ENCODE results near the gene HSPA12A.

Gene HSPA12A

GRCh38 chr10:116690356-116691322 lies 51.7 kb downstream of the HSPA12A start:
- no peak for DNase-seq

DNA sequence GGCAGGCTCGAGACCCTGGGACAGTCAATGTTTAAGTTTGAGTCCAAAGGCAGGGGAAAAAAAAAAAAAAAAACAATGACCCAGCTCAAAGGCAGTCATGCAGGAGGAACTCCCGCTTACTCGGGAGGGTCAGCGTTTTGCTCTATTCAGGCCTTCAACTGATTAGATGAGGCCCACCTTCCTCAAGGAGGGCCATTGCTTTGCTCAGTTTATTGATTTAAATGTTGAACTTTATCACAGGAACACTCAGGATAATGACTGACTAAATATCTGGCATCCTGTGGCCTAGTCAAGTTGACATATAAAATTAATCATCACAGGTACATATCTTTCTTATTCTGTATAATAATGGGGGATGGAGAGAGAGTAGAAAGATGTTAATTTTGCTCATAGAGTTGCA lies 52.6 kb downstream of the HSPA12A start:
- DNase-seq, result no peak

DNA sequence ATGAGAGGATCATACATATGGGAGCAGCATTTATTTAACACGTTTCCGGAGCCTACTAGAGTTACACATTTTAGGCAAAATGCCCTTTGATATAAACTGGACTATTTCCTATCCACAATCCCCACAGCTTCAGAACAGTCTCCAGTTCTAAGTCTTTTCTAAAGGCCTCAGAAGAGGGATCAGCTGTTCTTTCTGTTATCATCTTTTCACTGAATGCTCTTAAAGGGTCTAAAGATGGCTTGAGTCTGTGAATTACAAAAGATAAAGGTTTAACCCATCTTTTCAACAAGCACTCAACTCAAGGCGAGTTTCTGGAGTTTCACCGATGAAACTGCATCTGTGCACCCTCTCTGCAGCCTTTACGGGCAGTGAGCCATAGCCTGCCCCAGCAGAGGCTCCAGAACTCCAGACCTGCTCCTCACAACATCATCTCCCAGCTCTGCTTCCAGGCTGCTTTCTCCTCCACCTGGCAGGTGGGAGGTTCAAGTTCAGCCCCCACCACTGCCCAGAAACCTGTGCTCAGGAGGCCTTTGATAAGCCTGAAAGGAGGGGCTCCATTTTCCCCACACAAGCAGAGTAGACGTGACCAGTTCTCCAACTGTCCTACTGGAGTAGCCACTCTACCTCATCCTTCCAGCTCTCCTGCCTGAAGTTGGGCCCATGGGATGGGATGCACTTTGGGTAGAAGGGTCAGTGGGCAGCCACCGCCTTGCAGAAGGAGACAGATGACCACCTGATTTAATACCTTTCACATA lies 53.4 kb downstream of the HSPA12A start:
- DNase-seq, result no peak

DNA sequence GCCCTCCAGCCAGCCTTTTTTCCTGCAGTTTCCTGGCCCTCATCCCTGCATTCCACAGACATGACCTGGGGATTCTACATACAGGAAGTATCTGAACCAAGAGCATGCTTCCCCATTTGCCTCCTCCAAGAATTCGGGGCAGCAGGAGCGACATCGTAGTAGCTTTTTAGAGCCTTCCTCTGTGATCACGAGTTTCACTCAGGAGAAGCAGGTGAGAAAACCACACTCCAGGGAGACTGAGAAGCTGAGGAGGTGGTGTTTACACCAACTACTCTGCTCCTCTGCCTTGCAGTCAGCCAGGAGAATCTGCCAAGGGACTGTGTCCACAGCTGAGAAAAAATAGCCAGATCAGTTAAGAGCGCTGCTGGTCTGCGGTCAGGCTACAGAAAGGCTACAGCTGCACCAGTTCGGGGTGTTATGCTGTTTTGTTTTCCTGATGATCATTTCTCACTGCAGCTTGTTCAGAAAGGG lies 54.1 kb downstream of the HSPA12A start:
- no peak for DNase-seq

- DNase-seq, result no peak
These were observed 54.7 kb downstream of the HSPA12A start for GRCh38 chr10:116687633-116688032.

DNA sequence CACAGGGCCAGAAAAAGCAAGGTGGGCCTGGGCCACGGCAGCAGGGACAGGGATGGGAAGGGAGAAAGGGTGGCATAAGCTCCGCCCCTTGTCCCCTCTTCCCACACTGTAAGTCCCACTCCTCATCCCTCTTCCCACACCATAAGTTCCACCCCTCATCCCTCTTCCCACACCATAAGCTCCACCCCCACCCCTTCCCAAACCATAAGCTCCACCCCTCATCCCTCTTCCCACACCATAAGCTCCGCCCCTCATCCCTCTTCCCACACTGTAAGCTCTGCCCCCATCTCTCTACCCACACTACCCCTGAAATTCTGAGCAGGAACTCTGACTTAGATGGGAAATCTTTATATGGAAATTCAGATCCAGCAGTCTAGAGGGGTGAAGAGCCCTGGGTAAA lies 55.7 kb downstream of the HSPA12A start:
- no peak for DNase-seq

GRCh38 chr10:116685807-116686206 lies 56.6 kb downstream of the HSPA12A start:
- no peak for DNase-seq

DNA sequence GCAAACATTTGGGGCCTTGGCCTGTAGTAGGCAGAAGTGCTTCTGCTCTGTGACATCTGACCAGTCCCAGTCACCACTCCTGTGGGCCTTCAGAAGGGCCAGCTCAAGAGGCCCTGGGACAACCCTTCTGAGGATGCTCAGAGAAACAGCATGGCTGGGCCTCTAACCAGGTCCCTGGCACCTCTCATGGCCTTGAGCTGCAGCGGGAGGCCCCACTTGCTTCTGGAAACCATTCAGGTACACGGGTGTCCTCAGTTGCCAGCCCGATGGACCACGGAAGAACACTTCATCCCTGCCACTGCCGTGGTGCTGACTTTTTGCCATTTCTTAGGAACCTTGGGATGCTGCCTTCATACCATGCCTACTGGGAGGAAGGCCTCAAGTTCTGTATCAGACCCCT lies 57.6 kb downstream of the HSPA12A start:
- DNase-seq, result no peak

- no peak for DNase-seq
These were observed 58.5 kb downstream of the HSPA12A start for GRCh38 chr10:116683821-116684220.

DNA sequence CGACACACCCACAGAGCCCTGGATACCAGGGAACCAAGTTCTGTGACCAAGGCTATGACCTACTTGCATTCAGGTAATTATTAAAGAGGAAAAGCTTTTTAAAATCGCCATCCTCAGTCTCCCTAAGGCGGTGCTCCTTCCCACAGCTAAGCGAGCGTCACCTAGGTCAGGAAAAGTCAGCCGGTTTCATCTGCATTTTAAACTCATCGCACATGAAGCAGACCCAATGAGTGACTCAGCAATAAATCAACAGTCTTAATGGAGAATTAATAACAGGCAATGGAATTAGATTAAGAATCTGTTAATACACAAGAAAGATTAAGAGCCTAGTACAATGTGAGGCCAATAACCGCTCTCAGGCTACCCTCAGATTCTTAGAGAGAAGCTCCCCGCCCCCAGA lies 59.2 kb downstream of the HSPA12A start:
- no peak for DNase-seq

GRCh38 chr10:116679351-116679750 lies 63.0 kb downstream of the HSPA12A start:
- no peak for DNase-seq

DNA sequence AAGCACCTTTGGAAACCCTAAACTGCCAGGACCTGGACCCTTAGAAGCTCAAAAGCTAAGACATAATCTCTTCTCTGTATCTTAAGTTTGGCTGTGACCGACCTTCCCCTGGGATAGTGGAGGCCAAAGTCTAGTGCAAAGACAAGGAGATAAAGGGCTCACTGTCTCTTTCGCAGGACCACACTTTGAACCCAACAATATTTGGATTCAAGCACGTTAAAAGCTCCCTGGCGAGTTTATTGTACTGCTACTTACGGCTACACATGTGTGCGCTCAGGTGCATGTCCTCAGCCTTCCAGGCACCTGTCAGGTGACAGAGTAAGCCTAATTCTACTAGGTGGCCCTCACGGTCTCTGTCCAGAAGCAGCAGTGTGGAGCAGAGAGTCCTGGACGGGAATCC lies 65.7 kb downstream of the HSPA12A start:
- DNase-seq, result no peak

GRCh38 chr10:116676118-116676517 lies 66.2 kb downstream of the HSPA12A start:
- no peak for DNase-seq

GRCh38 chr10:116674901-116675423 lies 67.4 kb downstream of the HSPA12A start:
- DNase-seq, result no peak

DNA sequence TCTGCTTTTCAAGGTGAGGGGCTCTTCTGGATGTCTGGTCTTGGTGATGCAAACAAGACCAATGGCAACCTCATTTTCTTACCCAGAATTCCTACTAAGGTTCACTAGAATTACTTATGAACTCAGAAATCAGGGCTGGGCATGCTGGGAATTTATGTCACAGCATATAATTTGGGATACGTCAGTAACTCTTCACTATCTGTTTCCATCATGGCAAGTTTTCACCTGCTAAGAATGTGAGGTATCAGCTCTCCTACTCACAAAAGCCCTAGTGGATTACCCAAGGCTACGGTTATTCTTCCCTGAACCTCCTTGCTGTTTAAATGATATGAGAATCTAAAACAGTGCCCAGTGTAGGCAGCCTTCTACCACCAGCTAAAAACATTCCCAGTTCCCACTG lies 68.5 kb downstream of the HSPA12A start:
- DNase-seq, result no peak

GRCh38 chr10:116672891-116673290 lies 69.5 kb downstream of the HSPA12A start:
- DNase-seq, result no peak

- DNase-seq, result no peak
These were observed 71.0 kb downstream of the HSPA12A start for GRCh38 chr10:116671274-116671926.

- DNase-seq, result no peak
These were observed 71.7 kb downstream of the HSPA12A start for GRCh38 chr10:116670706-116671105.

GRCh38 chr10:116669832-116670644 lies 72.3 kb downstream of the HSPA12A start:
- no peak for DNase-seq

DNA sequence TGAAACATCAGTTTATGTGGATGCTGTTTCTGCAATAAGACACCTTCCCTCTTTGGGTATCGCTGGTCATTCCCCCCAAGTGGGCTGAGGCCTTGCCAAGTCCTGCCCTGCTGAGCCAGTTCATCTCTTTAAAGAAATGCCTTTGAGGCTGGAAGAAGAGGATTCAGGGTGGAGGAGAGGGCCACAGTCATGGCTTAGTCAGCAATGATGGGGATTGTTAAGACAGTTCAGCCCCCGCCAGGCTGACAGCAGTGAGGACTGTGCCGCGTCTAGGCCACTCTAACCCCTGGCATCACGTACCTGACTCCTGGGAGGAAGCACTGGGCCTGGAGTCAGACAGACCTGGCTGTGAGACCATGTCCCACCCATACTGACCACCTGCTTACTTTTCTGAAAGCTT lies 73.3 kb downstream of the HSPA12A start:
- no peak for DNase-seq

DNA sequence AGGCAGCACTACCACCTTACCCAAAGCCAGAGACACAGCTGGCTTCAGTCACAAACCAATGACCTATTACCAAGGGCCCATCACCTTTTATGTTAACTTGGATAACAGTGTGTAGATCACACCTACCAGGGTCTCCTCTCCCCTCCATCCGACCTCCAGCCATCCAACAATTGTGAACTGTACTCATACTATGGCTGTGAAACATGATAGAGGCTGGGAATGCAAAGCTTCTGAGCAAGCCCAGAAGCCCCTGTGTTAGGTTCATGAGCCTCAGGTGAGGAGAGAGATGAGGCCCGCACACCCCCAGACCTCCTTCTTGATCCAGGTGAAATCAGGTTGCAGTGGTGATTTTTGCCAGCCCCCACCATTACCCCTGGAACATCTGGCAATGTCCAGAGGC lies 73.9 kb downstream of the HSPA12A start:
- DNase-seq, result no peak

DNA sequence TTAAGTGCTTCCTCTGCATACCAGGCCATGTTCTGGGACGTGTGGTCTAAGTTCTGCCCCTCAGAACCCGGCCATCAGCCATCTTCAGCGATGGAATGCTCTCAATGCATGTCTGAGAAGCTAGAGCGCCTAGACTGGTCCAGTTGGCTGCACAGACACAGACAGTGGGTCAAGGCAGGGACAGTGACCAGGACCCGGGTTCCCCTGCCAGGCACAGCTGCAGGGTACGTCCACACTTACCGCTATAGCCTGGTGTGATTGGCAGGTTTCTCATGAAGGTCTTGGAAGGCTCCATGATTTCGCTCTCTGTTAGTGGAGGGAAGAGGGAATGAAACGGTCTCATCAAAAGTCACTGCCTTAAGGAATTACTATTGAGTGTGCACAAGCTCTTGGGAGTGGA lies 74.3 kb downstream of the HSPA12A start:
- DNase-seq, result no peak

Data from T1000 (cell line).